SW 1271 (cell line): ENCODE measurements around the gene ZFP36L1.
A peak's percentile ranks its signal among the peaks of the same experiment; 100 is the strongest.

Source experiments
- DNase-seq, 2 experiments: peaks; one replicate each; lab custom pipeline; 2025; lab: John Stamatoyannopoulos, UW

Gene ZFP36L1

DNA sequence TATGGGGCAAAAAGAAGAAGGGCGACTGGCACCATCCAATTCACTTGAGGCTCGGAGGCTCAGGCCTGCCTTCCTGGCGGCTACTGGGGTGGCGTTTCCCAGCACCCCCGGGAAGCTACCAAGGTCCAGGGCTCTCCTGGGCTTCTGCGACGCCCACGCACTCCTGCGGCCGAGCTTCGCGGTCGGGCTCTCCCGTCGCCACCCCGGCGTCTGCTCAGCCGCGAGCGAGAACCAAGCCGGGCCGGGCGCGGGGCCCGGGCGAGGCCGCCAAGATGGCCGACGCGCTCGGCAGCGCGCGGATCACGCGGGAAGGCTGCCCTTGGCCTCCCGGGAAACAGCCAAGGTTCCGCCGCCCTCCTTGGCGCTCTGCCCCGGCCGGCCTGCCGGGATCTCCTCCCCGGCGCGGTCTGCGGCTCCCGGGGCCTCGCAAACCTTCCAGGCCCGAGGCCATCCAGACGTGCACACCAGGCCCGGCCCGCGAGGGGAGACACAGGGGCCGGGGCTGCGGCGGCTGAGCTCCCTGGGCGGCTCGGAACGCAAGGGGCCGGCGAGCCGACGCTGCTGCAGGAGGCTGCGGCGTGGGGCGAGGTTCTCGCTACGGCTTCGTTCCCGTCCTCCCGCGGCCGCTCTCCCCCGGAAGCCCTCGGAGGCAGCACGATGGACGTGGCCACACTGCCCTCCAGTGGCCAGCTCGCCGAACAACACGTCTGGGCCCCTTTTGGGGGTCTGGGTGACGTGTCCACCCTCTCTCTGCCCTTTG, 23.5 kb upstream of the ZFP36L1 start:
- DNase-seq = peak; percentile 57 to 76

GRCh38 chr14:68815298-68816182, 22.7 kb upstream of the ZFP36L1 start:
- no peak for DNase-seq

DNA sequence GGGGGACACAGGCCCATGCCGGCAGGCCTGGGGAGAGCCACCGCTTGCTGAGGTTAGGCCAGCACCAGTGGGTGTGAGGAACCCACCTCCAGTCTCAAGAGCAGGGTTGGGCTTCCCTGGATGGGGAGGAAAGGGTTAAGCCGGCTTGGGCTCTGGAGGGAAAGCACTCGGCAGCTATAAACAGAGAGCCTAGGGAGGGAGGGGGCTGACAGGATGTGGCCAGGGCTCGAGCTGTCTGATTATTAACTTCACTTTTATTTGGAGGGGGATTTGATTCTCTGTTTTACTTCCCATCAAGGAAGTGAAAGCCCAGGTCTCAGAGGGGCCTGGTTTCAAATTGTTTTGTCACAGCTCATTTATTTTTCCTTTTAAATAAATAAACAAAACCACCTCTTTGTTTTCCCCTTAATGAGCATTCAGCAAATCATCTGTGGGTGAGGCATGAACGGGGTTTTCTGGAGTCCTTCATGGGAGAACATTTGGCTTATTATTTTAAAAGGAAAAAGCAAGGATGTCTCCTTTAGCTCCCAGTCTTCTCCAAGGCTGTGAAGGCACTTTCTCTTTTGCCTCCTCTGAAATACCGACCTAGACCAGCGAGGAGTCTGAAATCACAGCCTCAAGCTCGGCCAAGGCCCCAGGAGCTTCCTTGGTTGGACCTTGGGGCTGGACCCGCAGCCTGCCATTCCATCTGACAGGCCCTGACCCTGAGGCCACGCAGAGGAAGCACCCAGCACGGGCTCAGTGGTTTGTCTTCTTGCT, 21.9 kb upstream of the ZFP36L1 start:
- no peak for DNase-seq

GRCh38 chr14:68814238-68814538, 21.3 kb upstream of the ZFP36L1 start:
- DNase-seq = no peak

- no peak for DNase-seq
Observed at GRCh38 chr14:68813318-68813838, 20.5 kb upstream of the ZFP36L1 start.

DNA sequence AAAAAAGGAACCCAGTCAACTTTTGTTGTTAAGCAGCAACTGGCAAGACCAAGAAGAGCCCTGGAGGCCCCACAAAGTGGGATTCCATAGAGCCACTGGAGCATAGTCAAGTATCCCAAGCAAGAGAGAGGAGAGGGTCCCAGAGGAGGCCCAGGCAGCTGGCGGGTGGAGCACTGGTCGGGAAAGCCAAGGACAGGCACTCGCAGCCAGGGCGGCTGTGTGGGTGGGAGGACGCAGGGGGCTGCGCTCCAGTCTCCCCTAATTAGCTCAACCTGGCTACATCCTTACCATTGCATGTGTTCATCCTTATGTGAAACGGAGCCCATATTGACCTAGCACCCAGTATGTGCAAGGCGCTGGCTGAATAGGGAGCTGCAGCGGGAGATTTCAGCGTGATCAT, 18.3 kb upstream of the ZFP36L1 start:
- no peak for DNase-seq

DNA sequence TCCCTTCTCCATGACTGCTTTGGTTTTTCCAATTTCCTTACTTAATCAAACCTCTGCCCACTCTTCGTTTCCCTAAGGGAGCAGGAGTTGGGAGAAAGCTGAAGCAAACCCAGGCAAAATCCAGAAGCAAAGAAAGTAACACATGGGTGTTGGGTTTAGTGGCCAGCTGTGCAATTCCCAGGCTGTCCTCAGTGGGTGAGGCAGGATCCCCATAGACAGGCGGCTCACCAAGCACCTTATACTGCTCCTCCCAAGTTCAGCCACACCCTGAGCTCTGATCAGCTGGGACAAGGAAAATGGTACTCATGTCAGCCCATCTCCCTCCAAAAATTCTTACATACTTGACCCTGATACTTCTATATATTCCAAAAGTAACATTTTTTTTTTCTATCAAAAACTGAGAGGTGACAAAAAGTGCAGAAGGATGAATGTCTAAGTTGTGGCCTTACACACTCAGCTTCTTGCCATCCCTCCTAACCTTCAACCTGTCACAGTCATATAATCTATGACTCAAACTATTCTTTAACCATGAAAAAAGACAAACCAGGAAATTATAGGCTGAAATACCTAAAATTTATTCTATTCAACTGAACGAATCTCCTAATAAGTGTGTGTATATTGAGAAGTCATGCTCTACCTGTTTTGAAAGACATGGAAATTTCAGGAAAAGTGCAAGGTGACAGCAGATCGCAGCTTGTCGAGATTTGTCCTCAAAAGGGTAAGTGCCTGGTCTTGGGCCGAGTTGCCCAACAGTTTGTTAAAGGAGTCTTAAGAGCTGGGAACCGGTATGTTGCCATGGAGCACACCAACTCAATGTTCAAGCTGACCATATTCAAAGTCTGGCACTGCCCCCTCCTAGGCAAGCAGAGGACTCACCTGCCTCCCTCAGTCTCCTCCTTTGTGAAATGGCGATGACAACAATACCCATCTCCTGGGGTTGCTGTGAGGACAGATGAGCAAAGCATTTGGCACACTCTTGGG, 17.6 kb upstream of the ZFP36L1 start:
- DNase-seq = no peak

GRCh38 chr14:68809524-68809923, 16.7 kb upstream of the ZFP36L1 start:
- no peak for DNase-seq

DNA sequence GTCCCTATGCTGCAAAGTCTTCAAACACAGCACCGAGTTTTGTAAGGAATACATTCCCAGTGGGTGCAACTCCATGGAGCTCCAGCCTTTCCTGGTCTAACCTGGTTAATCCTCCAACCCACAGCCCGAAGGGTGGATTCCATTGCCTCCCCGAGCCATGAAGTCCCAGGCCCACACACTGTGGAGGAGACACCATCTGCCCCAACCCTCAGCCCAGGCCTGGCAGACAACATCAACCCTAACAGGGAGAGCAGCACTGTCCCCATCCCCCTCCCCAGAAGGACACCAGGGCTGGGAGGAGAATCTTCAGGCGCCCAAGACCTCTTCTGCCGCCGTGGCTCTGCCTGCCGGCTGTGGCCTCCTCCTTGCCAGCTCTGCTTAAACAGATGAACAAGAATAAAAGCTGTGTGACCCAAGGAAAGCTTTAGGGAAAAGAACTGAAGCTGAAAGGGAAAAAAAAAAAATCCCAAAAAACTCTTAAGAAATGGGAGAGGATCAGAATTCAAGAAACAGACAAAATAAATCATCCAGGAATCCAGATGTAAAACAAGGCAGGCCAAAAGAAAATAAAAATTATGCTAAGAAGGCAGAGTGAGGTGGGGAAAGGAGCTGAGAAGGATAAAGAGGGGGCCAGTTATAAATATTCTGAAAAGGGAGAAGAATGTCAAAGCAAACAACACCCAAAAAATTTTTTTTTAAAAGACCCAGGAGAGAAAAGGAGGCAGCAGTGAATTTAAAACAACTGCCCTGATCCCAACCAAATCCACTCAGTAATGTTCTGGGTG, 16.0 kb upstream of the ZFP36L1 start:
- no peak for DNase-seq

GRCh38 chr14:68807987-68808386, 15.1 kb upstream of the ZFP36L1 start:
- no peak for DNase-seq

- DNase-seq = no peak
Observed at GRCh38 chr14:68807148-68807600, 14.3 kb upstream of the ZFP36L1 start.

GRCh38 chr14:68806526-68807147, 13.8 kb upstream of the ZFP36L1 start:
- no peak for DNase-seq

DNA sequence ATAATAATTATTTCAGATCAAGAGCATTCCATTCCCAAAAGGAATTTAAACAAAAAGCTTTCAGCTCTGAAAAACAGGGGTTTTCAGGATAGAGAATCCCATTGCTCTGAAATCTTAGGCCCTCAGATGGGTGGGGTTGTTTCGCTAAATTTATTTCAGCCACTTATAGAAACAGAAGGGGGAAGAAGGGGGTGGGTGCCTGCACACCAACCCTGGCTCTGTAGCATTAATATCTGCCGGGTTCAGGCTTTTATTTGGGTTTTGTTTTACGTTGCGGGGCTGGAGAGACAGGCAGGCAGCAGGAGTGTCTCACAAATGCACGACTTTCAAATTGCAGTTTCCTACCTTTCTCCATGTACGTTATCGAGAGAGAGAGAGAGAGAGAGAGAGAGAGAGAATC, 12.5 kb upstream of the ZFP36L1 start:
- no peak for DNase-seq

GRCh38 chr14:68801631-68802030, 8.8 kb upstream of the ZFP36L1 start:
- no peak for DNase-seq

DNA sequence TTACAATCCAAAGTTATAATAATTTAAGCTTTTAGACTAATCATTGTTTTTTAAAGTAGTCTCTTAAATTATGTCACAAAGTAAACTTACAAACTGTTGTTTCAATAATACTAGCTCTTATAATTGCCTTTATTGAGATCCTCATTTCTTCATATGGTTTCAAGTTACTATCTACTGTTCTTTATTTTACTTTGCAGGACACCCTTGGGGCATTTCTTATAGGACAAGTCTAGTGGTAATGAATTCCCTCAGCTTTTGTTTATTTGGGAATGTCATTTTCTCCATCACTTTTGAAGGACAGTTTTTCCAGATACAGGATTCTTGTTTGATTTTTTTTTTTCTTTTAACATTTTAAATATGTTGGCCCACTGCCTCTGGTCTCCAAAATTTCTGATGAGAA, 8.1 kb upstream of the ZFP36L1 start:
- DNase-seq = no peak

DNA sequence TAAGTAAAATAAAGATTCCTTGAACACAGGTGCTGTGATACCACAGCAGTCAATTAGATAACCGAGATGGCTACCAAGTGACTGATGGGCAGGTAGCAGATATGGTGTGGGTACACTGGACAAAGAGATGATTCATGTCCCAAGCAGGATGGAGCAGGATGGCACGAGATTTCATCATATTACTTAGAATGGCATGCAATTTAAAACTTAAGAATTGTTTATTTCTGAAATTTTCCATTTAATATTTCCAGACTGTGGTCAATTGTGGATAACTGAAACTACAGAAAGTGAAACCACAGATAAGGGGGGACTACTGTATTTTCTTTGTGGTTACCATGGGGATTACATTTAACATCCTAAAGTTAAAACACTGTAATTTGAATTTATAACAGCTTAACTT, 7.5 kb upstream of the ZFP36L1 start:
- no peak for DNase-seq

GRCh38 chr14:68798621-68799020, 5.8 kb upstream of the ZFP36L1 start:
- no peak for DNase-seq

DNA sequence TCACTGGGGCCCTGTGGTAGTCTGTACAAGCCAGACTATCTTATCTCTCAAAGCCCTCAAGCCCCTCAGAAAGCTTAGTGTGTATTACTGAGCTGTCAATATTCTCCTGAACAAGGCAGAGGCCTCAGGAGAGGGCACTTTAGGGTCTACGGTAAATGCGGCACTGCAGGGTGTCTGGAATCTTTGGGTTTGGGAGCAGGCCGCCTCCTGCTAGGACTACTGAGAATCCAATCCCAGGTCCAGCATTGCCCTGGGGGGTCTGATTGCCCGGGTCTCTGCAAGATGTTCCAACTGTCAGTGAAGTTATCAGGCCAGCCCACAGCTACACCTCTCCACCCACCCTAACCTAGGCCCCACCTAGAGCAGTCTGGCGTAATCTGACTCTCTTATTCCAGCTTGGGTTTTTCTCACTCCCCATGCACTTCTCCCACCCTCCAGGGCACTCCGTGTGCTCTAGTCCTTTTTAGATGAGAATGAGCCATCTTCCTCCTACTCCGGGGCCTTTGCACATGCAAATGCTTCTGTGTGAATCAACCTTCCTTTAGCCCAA, 4.3 kb upstream of the ZFP36L1 start:
- no peak for DNase-seq

DNA sequence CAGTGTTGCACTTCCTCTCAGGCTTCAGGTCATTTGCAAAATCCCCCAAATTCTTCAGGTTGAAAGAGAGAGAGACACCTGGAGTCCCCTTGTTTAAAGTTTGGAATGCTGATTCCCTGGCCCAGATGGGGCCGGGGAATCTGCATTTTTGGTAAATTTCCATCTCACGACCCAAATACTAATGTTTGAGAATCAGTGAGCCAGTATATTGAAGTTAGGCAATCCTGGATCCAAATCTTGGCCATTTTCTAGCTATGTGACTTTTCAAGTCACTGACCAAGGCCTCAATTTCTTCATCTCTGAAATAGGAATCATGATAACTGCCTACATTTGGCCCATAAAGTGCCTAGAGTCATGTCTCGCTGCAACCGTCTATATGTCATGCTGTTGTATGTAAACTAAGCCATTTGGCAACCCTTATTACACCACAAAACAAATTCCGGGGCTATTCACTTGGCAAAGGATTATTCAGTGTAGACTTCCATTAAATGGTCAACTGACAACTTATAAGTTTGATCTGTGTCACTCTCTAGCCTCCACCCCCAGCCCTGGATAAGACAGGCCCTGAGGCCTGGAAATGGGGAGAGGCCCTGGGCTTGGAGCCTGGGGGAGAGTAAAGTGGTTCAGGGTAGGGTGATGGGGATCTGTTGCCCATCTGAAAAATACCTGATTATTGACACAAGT, 3.7 kb upstream of the ZFP36L1 start:
- DNase-seq = no peak
